PC-9 (cell line): ENCODE results near the gene TEPSIN.

Experiments used
- CTCF ChIP-seq: fragments of 200-600 bp; sonication (generic); conservative IDR thresholded peaks from 2 replicates; pipeline ENCODE4 v1.6.1; 2017; ENCODE audit warnings: mixed run types, antibody characterized with exemption, mild to moderate bottlenecking, moderate library complexity
- EZH2 ChIP-seq: fragments of 200-600 bp; sonication (generic); IDR thresholded peaks from 2 replicates; pipeline ENCODE4 v1.8.0; 2017; ENCODE audit warnings: antibody characterized with exemption, low read depth

DNA sequence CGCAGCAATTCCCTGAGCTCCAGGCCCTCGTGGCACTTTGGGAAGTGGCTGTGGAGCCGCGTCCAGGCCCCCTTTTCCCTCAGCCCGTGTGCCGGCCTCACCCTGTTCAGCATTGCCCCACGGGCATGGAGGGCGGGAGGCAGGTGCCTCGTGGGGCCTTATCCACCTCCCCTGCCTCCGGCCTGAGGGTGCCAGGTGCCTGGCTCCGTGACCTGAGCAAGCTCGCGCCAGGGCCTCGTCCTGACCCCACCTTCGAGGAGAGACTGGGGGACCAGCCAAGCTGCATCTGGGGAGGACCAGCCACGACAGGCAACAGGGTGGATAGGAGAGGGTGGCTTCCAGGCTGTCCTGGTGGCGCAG lies 45.8 kb downstream of the TEPSIN start:
- TF ChIP-seq CTCF, result no peak
- no peak for TF ChIP-seq EZH2
